SK-N-SH (cell line): ENCODE results near the gene TERB2. TPM values are rescaled to one million over a fixed set of nuclear protein-coding genes. Genes with fewer than 3 reads are reported as not detected.
"Not testable (repeated sequence)": the region's sequence is repeated elsewhere in the genome, so short reads cannot be mapped to it uniquely, and the experiment has no call there.

Experiments used
- CTCF ChIA-PET: fragments of 300-600, 350-600 bp; formaldehyde crosslinking; extraction: SDS; loops from one replicate; lab custom pipeline; 2021; lab: Yijun Ruan, JAX
- POLR2A ChIA-PET: fragments of 350-600 bp; sonication (Branson Sonifier 250); formaldehyde crosslinking; extraction: SDS; loops from one replicate; lab custom pipeline; 2020; ENCODE audit warnings: antibody characterized with exemption, inconsistent platforms; lab: Yijun Ruan, JAX
- DNase-seq: peaks from one replicate; pipeline ENCODE4 v3.0.0; 2012
- H2AFZ ChIP-seq: fragments of 200-600 bp; sonication (generic); 2 replicates; pipeline ENCODE4 v1.8.1; 2016; ENCODE audit warnings: antibody characterized with exemption, mild to moderate bottlenecking, low read depth
- H3F3A ChIP-seq: fragments of 200-600 bp; sonication (generic); replicated peaks from 2 replicates; pipeline ENCODE3; 2016; ENCODE audit warnings: antibody characterized with exemption, mild to moderate bottlenecking; ENCODE audit not compliant: insufficient read depth
- H3K27ac ChIP-seq, 2 experiments: fragments of 200-500 bp in 1 of 2; fragments of 200-600 bp in 1 of 2; sonication (Bioruptor generic) in 1 of 2; sonication (generic), shearing (Covaris generic) in 1 of 2; 2 replicates each; pipeline versions ENCODE4 v1.5.1 to v1.6.1; 2014 to 2016; ENCODE audit warnings: low read depth in 2 of 2, inconsistent platforms in 1 of 2, low read length in 1 of 2, mild to moderate bottlenecking in 1 of 2, mixed read lengths in 1 of 2
- H3K27me3 ChIP-seq: fragments of 200-600 bp; sonication (generic), shearing (Covaris generic); 2 replicates; pipeline ENCODE4 v1.6.1; 2016; ENCODE audit warnings: mixed run types; ENCODE audit not compliant: insufficient read depth
- H3K36me3 ChIP-seq, 2 experiments: fragments of 200-500 bp in 1 of 2; fragments of 200-600 bp in 1 of 2; sonication (Bioruptor generic) in 1 of 2; sonication (generic) in 1 of 2; replicated peaks in 1 of 2; 2 replicates each; pipeline versions ENCODE3 to v1.5.1; 2014 to 2016; ENCODE audit warnings: low read length in 1 of 2, mild to moderate bottlenecking in 1 of 2; ENCODE audit not compliant: insufficient read depth in 2 of 2, control insufficient read depth in 1 of 2
- H3K4me1 ChIP-seq, 2 experiments: fragments of 200-500 bp in 1 of 2; fragments of 200-600 bp in 1 of 2; sonication (Bioruptor generic) in 1 of 2; sonication (generic), shearing (Covaris generic) in 1 of 2; 2 replicates each; pipeline versions ENCODE4 v1.5.1 to v1.6.1; 2014 to 2016; ENCODE audit warnings: low read depth in 1 of 2, low read length in 1 of 2, mixed run types in 1 of 2; ENCODE audit not compliant: insufficient read depth in 2 of 2, control insufficient read depth in 1 of 2
- H3K4me2 ChIP-seq: fragments of 200-600 bp; sonication (generic), shearing (Covaris generic); 2 replicates; pipeline ENCODE4 v1.6.1; 2017; ENCODE audit warnings: mixed run types
- H3K4me3 ChIP-seq, 2 experiments: fragments of 200-500 bp in 1 of 2; fragments of 200-600 bp in 1 of 2; sonication (Bioruptor generic) in 1 of 2; sonication (generic), shearing (Covaris generic) in 1 of 2; 2 replicates each; pipeline versions ENCODE4 v1.5.1 to v1.8.1; 2014 to 2016; ENCODE audit warnings: low read depth in 2 of 2, inconsistent platforms in 1 of 2, low read length in 1 of 2, mild to moderate bottlenecking in 1 of 2, mixed read lengths in 1 of 2, moderate library complexity in 1 of 2
- H3K79me2 ChIP-seq: fragments of 200-600 bp; sonication (generic); 2 replicates; pipeline ENCODE4 v1.8.1; 2017; ENCODE audit warnings: mild to moderate bottlenecking; ENCODE audit not compliant: insufficient read depth
- H3K9ac ChIP-seq: fragments of 200-600 bp; sonication (generic); 2 replicates; pipeline ENCODE4 v1.6.1; 2017; ENCODE audit warnings: mixed run types
- H3K9me2 ChIP-seq: fragments of 200-600 bp; sonication (generic); 2 replicates; pipeline ENCODE4 v1.6.1; 2017; ENCODE audit warnings: mixed run types
- H3K9me3 ChIP-seq: fragments of 200-600 bp; sonication (generic); 2 replicates; pipeline ENCODE4 v1.6.1; 2017; ENCODE audit warnings: mixed run types, mild to moderate bottlenecking, moderate library complexity
- H4K20me1 ChIP-seq: fragments of 200-600 bp; sonication (generic); 2 replicates; pipeline ENCODE4 v1.6.1; 2017; ENCODE audit warnings: mild to moderate bottlenecking, mixed run types; ENCODE audit not compliant: insufficient read depth
- EP300 ChIP-seq, 2 experiments: IDR thresholded peaks; 2 replicates each; pipeline versions ENCODE4 v1.4.0 to v1.6.1; 2012; ENCODE audit warnings: borderline replicate concordance in 1 of 2, low read depth in 1 of 2, low read length in 1 of 2
- EZH2phosphoT487 ChIP-seq: fragments of 200-600 bp; sonication (generic); IDR thresholded peaks from 2 replicates; pipeline ENCODE4 v1.6.1; 2017; ENCODE audit warnings: low read depth, mixed run types, mild to moderate bottlenecking, antibody characterized with exemption, moderate library complexity, borderline replicate concordance
- FOXJ3 ChIP-seq: sonication (generic); formaldehyde crosslinking; IDR thresholded peaks from 2 replicates; pipeline ENCODE4 v1.5.1; 2020; ENCODE audit warnings: mild to moderate bottlenecking, missing genetic modification reagents
- GABPA ChIP-seq: IDR thresholded peaks from 2 replicates; pipeline ENCODE4 v1.4.0; 2012; ENCODE audit warnings: low read depth, mild to moderate bottlenecking
- GATA2 ChIP-seq: sonication (generic); formaldehyde crosslinking; IDR thresholded peaks from 2 replicates; pipeline ENCODE4 v1.5.0; 2020; ENCODE audit warnings: mild to moderate bottlenecking, missing genetic modification reagents
- IRF3 ChIP-seq: fragments of 150-350 bp; IDR thresholded peaks from 2 replicates; pipeline ENCODE4 v1.6.1; 2016; ENCODE audit warnings: mild to moderate bottlenecking, low read depth, low read length
- MEF2A ChIP-seq: IDR thresholded peaks from 2 replicates; pipeline ENCODE4 v1.4.0; 2012; ENCODE audit warnings: low read depth, borderline replicate concordance
- NRF1 ChIP-seq: IDR thresholded peaks from 2 replicates; pipeline ENCODE4 v1.6.1; 2012; ENCODE audit warnings: low read depth, mild to moderate bottlenecking, low read length
- POLR2AphosphoS5 ChIP-seq: IDR thresholded peaks from 2 replicates; pipeline ENCODE4 v1.6.1; 2012; ENCODE audit warnings: low read depth, low read length
- SIN3A ChIP-seq: IDR thresholded peaks from 2 replicates; pipeline ENCODE4 v1.6.1; 2012; ENCODE audit warnings: low read depth, mild to moderate bottlenecking, low read length, moderate library complexity, borderline replicate concordance
- SMC3 ChIP-seq: IDR thresholded peaks from 2 replicates; pipeline ENCODE4 v1.6.1; 2012; ENCODE audit warnings: low read depth, low read length, improper control_type of control experiment
- WGBS: methylation state at CpG from one replicate; pipeline ENCODE4 v1.1.6; 2017; ENCODE audit warnings: low lambda C conversion rate; 5-methylcytosine and 5-hydroxymethylcytosine counted together
- polyA plus RNA-seq, 3 experiments: library from polyadenylated mRNA; depleted of rRNA; stranded (reverse); fragments of >200 nt; gene quantifications; 2 replicates each; pipeline ENCODE4 v1.2.3, GENCODE V29; 2012
- TF ChIP-seq, protein P1 (sequence below): fragments of 150-350 bp; IDR thresholded peaks from 2 replicates; pipeline ENCODE4 v1.6.1; 2017; ENCODE audit warnings: antibody characterized with exemption, low read length, low read depth, borderline replicate concordance

Gene TERB2
- polyA plus RNA-seq, 1 of the 3 experiments (the other 2 are of a cell fraction): not detected

DNA sequence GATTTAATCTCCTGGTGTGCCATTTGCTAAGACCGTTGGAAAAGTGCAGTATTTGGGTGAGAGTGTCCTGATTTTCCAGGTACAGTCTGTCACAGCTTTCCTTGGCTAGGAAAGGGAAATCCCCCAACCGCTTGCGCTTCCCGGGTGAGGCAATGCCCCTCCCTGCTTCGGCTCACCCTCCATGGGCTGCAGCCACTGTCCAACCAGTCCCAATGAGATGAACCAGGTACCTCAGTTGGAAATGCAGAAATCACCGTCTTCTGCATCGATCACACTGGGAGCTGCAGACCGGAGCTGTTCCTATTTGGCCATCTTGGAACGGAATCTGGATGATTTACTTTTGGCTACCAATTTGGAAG lies 64.4 kb downstream of the TERB2 start:
- H3K9me2 ChIP-seq, H3K79me2 ChIP-seq, H3K4me3 ChIP-seq, H3K9me3 ChIP-seq, H3K36me3 ChIP-seq, CTCF ChIA-PET, POLR2A ChIA-PET, H3F3A ChIP-seq, H3K27ac ChIP-seq, H3K9ac ChIP-seq, H3K4me2 ChIP-seq, H2AFZ ChIP-seq, DNase-seq, H4K20me1 ChIP-seq: not testable (repeated sequence)
- WGBS: 94% methylated on average over 5 of the region's 9 CpGs
- Histone ChIP-seq H3K4me1 (peaks cover 0 to 13% of the 10 kb centered on the region in 2 experiments; a peak in 1 of 4 replicates), H3K27me3 (peaks cover 11% of the 10 kb centered on the region; the same call in 1 of the 2 replicates)

- no peaks in the 10 kb centered on the region for H3K9me2 ChIP-seq
- H3K4me3 ChIP-seq: no peak overlapping the region
- no peak overlapping the region for H3K9ac ChIP-seq
- DNase-seq: no peak
- no peak overlapping the region for H2AFZ ChIP-seq
- no peak overlapping the region for H3K27ac ChIP-seq
- ChIA-PET POLR2A (no interaction called here), CTCF (no interaction called here)
- WGBS: 90% methylated on average over 6 of the region's 6 CpGs
- peaks cover 11% of the 10 kb centered on the region; the same call in 1 of the 2 replicates for H3K27me3 ChIP-seq
- H3K79me2 ChIP-seq: no peaks in the 10 kb centered on the region
- TF ChIP-seq MEF2A (no peak), EP300 (IDR thresholded peaks at IDR 0.05; ENCODE audit: borderline replicate concordance in 1 of 2, low read depth in 1 of 2, low read length in 1 of 2) (no peak), SMC3 (no peak), NRF1 (no peak), SIN3A (no peak), GABPA (no peak), EZH2phosphoT487 (no peak), FOXJ3 (CRISPR knock-in tag) (no peak), IRF3 (no peak), GATA2 (CRISPR knock-in tag) (no peak), POLR2AphosphoS5 (no peak)
- TF ChIP-seq, protein P1, sequence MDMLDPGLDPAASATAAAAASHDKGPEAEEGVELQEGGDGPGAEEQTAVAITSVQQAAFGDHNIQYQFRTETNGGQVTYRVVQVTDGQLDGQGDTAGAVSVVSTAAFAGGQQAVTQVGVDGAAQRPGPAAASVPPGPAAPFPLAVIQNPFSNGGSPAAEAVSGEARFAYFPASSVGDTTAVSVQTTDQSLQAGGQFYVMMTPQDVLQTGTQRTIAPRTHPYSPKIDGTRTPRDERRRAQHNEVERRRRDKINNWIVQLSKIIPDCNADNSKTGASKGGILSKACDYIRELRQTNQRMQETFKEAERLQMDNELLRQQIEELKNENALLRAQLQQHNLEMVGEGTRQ: no peak
- H3K36me3 ChIP-seq: no peaks in the 10 kb centered on the region
- H3K9me3 ChIP-seq: no peaks in the 10 kb centered on the region
- H4K20me1 ChIP-seq: no peaks in the 10 kb centered on the region
- H3K4me2 ChIP-seq: no peak overlapping the region
- H3K4me1 ChIP-seq: peaks cover 0 to 13% of the 10 kb centered on the region in 2 experiments; a peak in 1 of 4 replicates
- no peaks in the 10 kb centered on the region for H3F3A ChIP-seq
Observed at GRCh38 chr15:45021348-45021747, 64.9 kb downstream of the TERB2 start.
